MCF 10A (cell line): ENCODE results near the gene TLN1. TPM values are rescaled to one million over a fixed set of nuclear protein-coding genes. Genes with fewer than 3 reads are reported as not detected.

Experiments
- BruUV-seq: library from RNA; stranded (reverse); fragments of 400-500 nt; replicated peaks from 2 replicates; lab custom pipeline; 2021; lab: Mats Ljungman, UMichigan
- CTCF ChIA-PET: fragments of 300-600 bp; sonication (Branson Sonifier 250); formaldehyde crosslinking; extraction: SDS; loops from one replicate; lab custom pipeline; 2021; ENCODE audit warnings: antibody characterized with exemption, inconsistent platforms; lab: Yijun Ruan, JAX
- POLR2A ChIA-PET: fragments of 300-600, 350-650 bp; sonication (Branson Sonifier 250); formaldehyde crosslinking; extraction: SDS; loops from one replicate; lab custom pipeline; 2020; ENCODE audit warnings: antibody characterized with exemption, inconsistent platforms; lab: Yijun Ruan, JAX
- DNase-seq: peaks from one replicate; pipeline ENCODE4 v3.0.0-alpha.2; 2018; ENCODE audit not compliant: unreplicated experiment
- H3K27ac Mint-ChIP-seq: one replicate; pipeline ENCODE4 v1.8.0; 2022; ENCODE audit warnings: mild to moderate bottlenecking, low read depth, mixed read lengths; ENCODE audit not compliant: unreplicated experiment
- H3K27me3 Mint-ChIP-seq: one replicate; pipeline ENCODE4 v1.8.0; 2022; ENCODE audit warnings: mixed read lengths; ENCODE audit not compliant: insufficient read depth, unreplicated experiment
- H3K36me3 Mint-ChIP-seq: one replicate; pipeline ENCODE4 v1.8.0; 2022; ENCODE audit warnings: mild to moderate bottlenecking, moderate library complexity, mixed read lengths; ENCODE audit not compliant: insufficient read depth, unreplicated experiment
- H3K4me1 Mint-ChIP-seq: one replicate; pipeline ENCODE4 v1.8.0; 2022; ENCODE audit warnings: mixed read lengths; ENCODE audit not compliant: insufficient read depth, unreplicated experiment
- H3K4me3 Mint-ChIP-seq: one replicate; pipeline ENCODE4 v1.8.0; 2022; ENCODE audit warnings: mild to moderate bottlenecking, moderate library complexity, mixed read lengths; ENCODE audit not compliant: unreplicated experiment
- H3K9me3 Mint-ChIP-seq: one replicate; pipeline ENCODE4 v1.8.0; 2022; ENCODE audit warnings: mixed read lengths; ENCODE audit not compliant: unreplicated experiment
- CTCF ChIP-seq: fragments of 200-600 bp; IDR thresholded peaks from one replicate; pipeline ENCODE4 v1.8.0; 2022; ENCODE audit warnings: antibody characterized with exemption, mild to moderate bottlenecking; ENCODE audit not compliant: unreplicated experiment
- intact Hi-C: fragments of 100-400 bp; cut with micrococcal nuclease; formaldehyde crosslinking; loops from 2 replicates; pipeline ENCODE4 v1.14.1; 2022
- total RNA-seq: library from RNA; stranded (reverse); gene quantifications from 2 replicates; pipeline ENCODE4 v1.2.3, GENCODE V29; 2022

Gene TLN1
- total RNA-seq, 1 experiment from 2014 or later: 224 TPM

- H3K4me3 Mint-ChIP-seq: peak overlapping the region; percentile 86
- H3K4me1 Mint-ChIP-seq: peaks cover 12% of the 10 kb centered on the region
- no peaks in the 10 kb centered on the region for H3K27me3 Mint-ChIP-seq
- H3K27ac Mint-ChIP-seq: no peak overlapping the region
- TF ChIP-seq CTCF: no peak
- no peak for DNase-seq
- H3K36me3 Mint-ChIP-seq: peaks cover 14% of the 10 kb centered on the region
- CTCF ChIA-PET: interaction anchor here (0.7 to 11.0 kb wide), 7 partner anchors 12 to 83 kb away, joined by 3 to 119 read pairs (median 4); partner anchors contain the start of genes CREB3, GBA2, RGP1 and TLN1
- intact Hi-C loops: no loop called here
- no peaks in the 10 kb centered on the region for H3K9me3 Mint-ChIP-seq
- no TSS peak for BruUV-seq
- POLR2A ChIA-PET: interaction anchor here (0.8 to 4.0 kb wide), 11 partner anchors 8 to 620 kb away, joined by 3 to 29 read pairs (median 4); partner anchors contain the start of genes CA9, CREB3, GBA2 and RGP1
These were observed 66.0 kb downstream of the TLN1 start for GRCh38 chr9:35666045-35666444.

GRCh38 chr9:35665471-35665818 is 66.5 kb downstream of the TLN1 start:
- CTCF ChIA-PET: interaction anchor here (0.6 to 11.0 kb wide), 8 partner anchors 10 to 148 kb away, joined by 3 to 119 read pairs (median 4); partner anchors contain the start of genes CREB3, GBA2, RGP1 and TLN1
- no TSS peak for BruUV-seq
- H3K4me1 Mint-ChIP-seq: peaks cover 18% of the 10 kb centered on the region

GRCh38 chr9:35664531-35665470 is 67.2 kb downstream of the TLN1 start, which contains the start of gene ARHGEF39:
Gene ARHGEF39 (minus strand): TSS chr9:35665195. CDS start chr9:35665169, 26 bp downstream.
- ChIA-PET POLR2A (interaction anchor here (0.6 to 4.0 kb wide), 18 partner anchors 9 to 619 kb away, joined by 3 to 29 read pairs (median 4); partner anchors contain the start of genes CA9, CREB3, GBA2 and RGP1), CTCF (interaction anchor here (0.6 to 11.0 kb wide), 12 partner anchors 9 to 290 kb away, joined by 3 to 119 read pairs (median 4); partner anchors contain the start of genes CREB3, TLN1 and TPM2)
- DNase-seq: peak; percentile 83
- peaks cover 20% of the 10 kb centered on the region for H3K36me3 Mint-ChIP-seq
- no peak for TF ChIP-seq CTCF
- peak within 1 kb of the TSS; percentile 86 for H3K4me3 Mint-ChIP-seq
- no peaks in the 10 kb centered on the region for H3K9me3 Mint-ChIP-seq
- intact Hi-C loops: no loop called here
- H3K27me3 Mint-ChIP-seq: no peaks in the 10 kb centered on the region
- no peak within 1 kb of the TSS for H3K27ac Mint-ChIP-seq
- peaks cover 21% of the 10 kb centered on the region for H3K4me1 Mint-ChIP-seq
- BruUV-seq: TSS peak; percentile 47

More at GRCh38 chr9:35665471-35665818, 66.5 kb downstream of the TLN1 start:
- H3K4me3 Mint-ChIP-seq: peak overlapping the region; percentile 86
- H3K27me3 Mint-ChIP-seq: no peaks in the 10 kb centered on the region
- intact Hi-C loops: no loop called here
- POLR2A ChIA-PET: interaction anchor here (0.8 to 4.0 kb wide), 14 partner anchors 9 to 620 kb away, joined by 3 to 29 read pairs (median 4); partner anchors contain the start of genes CA9, CREB3, GBA2 and RGP1
- H3K36me3 Mint-ChIP-seq: peaks cover 20% of the 10 kb centered on the region
- no peak overlapping the region for H3K27ac Mint-ChIP-seq
- no peak for DNase-seq
- TF ChIP-seq CTCF: no peak
- no peaks in the 10 kb centered on the region for H3K9me3 Mint-ChIP-seq

GRCh38 chr9:35662437-35662836 is 69.6 kb downstream of the TLN1 start:
- no TSS peak for BruUV-seq
- Mint-ChIP-seq H3K27me3 (no peaks in the 10 kb centered on the region), H3K36me3 (peaks cover 36% of the 10 kb centered on the region), H3K27ac (peak overlapping the region; percentile 74), H3K4me1 (peaks cover 25% of the 10 kb centered on the region), H3K4me3 (no peak overlapping the region), H3K9me3 (no peaks in the 10 kb centered on the region)
- CTCF ChIA-PET: interaction anchor here (1.1 to 11.0 kb wide), 4 partner anchors 15 to 73 kb away, joined by 3 to 119 read pairs (median 11); partner anchors contain the start of genes CREB3 and TLN1
- TF ChIP-seq CTCF: no peak
- intact Hi-C loops: no loop called here
- POLR2A ChIA-PET: interaction anchor here (0.5 to 2.6 kb wide), 4 partner anchors 8 to 72 kb away, joined by 3 to 16 read pairs (median 4); partner anchors contain the start of genes CREB3, TLN1 and TPM2
- DNase-seq: no peak
